ENCODE results near the gene SLC5A11. TPM values are rescaled to one million over a fixed set of nuclear protein-coding genes. Genes with fewer than 3 reads are reported as not detected.
"Not testable (repeated sequence)": the region's sequence is repeated elsewhere in the genome, so short reads cannot be mapped to it uniquely, and the experiment has no call there.

Gene SLC5A11
- total RNA-seq, 1 donor from 2014 or later: 0.63 TPM

DNA sequence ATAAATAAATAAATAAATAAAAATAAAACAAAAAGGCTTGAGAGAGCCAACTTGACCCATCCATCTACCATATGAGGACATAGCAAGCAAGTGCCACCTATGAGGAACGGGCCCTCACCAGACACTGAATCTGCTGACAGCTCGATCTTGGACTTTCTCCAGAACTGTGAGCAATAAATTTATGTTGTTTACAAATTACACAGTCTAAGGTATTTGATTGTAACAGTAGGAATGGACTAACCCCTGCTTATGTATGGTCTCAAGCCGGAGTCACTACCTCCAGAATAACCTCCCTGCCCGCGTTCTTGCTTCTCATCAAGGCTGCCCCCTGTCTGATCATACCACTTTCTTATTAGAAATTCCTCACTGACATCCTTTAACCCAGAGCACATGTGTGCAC, 9.9 kb downstream of the SLC5A11 start:
- DNase-seq (ENCODE audit: extremely low spot score, unreplicated experiment): no peak
- Mint-ChIP-seq H3K27ac (no peak overlapping the region), H3K4me3 (no peak overlapping the region), H3K9me3 (peaks cover 5% of the 10 kb centered on the region), H3K36me3 (no peaks in the 10 kb centered on the region), H3K27me3 (no peaks in the 10 kb centered on the region), H3K4me1 (ENCODE audit: unreplicated experiment) (no peaks in the 10 kb centered on the region)
- TF ChIP-seq, protein P1, sequence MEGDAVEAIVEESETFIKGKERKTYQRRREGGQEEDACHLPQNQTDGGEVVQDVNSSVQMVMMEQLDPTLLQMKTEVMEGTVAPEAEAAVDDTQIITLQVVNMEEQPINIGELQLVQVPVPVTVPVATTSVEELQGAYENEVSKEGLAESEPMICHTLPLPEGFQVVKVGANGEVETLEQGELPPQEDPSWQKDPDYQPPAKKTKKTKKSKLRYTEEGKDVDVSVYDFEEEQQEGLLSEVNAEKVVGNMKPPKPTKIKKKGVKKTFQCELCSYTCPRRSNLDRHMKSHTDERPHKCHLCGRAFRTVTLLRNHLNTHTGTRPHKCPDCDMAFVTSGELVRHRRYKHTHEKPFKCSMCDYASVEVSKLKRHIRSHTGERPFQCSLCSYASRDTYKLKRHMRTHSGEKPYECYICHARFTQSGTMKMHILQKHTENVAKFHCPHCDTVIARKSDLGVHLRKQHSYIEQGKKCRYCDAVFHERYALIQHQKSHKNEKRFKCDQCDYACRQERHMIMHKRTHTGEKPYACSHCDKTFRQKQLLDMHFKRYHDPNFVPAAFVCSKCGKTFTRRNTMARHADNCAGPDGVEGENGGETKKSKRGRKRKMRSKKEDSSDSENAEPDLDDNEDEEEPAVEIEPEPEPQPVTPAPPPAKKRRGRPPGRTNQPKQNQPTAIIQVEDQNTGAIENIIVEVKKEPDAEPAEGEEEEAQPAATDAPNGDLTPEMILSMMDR (conservative IDR thresholded peaks at IDR 0.05): no peak

DNA sequence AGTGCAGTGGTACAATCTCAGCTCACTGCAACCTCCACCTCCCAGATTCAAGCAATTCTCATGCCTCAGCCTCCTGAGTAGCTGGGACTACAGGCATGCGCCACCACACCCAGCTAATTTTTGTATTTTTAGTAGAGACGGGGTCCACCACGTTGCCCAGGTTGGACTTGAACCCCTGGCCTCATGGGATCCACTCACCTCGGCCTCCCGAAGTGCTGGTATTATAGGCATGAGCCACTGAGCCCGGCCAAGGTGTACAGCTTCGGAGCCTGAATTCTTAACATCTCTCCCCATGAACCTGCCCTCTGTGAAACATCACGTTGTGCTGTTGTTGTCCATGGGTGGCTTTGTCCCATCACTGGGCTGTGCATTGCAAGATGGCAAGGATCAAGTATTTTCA, 11.1 kb downstream of the SLC5A11 start:
- not testable (repeated sequence) for H3K36me3 Mint-ChIP-seq; H3K27ac Mint-ChIP-seq; H3K27me3 Mint-ChIP-seq; H3K4me1 Mint-ChIP-seq (ENCODE audit: unreplicated experiment); H3K4me3 Mint-ChIP-seq; DNase-seq (ENCODE audit: extremely low spot score, unreplicated experiment); H3K9me3 Mint-ChIP-seq

DNA sequence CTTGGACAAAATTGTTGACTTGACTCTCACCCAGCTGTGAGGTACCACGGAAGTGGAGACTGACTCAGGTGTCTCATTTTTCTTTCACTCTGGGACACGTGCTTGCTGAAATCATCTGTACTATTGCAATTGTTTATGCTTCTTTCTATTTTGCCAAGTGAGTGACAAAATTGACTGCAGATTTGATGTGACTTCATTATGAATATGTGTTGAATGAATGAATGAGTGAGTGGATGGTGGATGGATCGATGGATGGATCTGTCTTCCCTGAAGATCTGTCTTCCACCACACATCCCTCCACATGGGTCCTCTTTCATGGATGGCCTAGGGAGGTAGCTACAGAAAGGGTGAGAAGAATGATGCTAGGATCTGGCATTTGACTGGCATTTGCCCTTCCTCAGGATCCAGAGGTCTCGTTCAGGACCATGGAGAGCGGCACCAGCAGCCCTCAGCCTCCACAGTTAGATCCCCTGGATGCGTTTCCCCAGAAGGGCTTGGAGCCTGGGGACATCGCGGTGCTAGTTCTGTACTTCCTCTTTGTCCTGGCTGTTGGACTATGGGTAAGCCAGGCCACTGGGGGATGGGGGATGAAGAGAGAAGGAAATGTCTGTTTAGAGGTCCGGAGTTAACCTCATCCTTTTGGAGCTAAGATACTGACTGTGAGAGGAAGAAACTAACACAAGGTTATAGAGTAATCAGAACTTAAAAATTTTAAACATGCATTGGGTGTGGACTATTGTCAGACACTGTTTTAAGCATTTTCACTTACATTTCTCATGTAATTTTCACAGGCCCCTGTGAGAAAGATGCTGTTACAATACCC, 12.7 kb downstream of the SLC5A11 start:
- no peak overlapping the region for H3K27ac Mint-ChIP-seq
- no peaks in the 10 kb centered on the region for H3K27me3 Mint-ChIP-seq
- no peaks in the 10 kb centered on the region for H3K4me1 Mint-ChIP-seq (ENCODE audit: unreplicated experiment)
- no peaks in the 10 kb centered on the region for H3K36me3 Mint-ChIP-seq
- no peak overlapping the region for H3K4me3 Mint-ChIP-seq
- TF ChIP-seq, protein P1 (conservative IDR thresholded peaks at IDR 0.05): no peak
- DNase-seq (ENCODE audit: extremely low spot score, unreplicated experiment): peak; percentile 75
- peaks cover 5% of the 10 kb centered on the region for H3K9me3 Mint-ChIP-seq

DNA sequence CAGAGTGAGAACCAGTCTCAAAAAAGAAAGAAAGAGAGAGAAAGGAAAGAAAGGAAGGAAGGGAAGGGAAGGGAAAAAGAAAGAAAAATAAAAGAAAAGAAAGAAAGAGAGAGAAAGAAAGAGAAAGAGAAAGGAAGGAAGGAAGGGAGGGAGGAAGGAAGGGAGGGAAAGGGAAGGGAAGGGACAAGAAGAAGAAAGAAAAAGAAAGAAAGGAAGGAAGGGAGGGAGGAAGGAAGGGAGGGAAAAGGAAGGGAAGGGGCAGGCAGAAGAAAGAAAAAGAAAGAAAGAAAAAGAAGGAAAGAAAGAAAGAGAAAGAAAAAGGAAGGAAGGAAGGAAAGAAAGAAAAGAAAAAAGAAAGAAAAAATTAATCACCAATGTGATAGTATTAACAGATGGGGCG, 15.7 kb downstream of the SLC5A11 start:
- Mint-ChIP-seq H3K4me1 (ENCODE audit: unreplicated experiment) (no peaks in the 10 kb centered on the region), H3K27me3 (no peaks in the 10 kb centered on the region), H3K36me3 (no peaks in the 10 kb centered on the region), H3K27ac (no peak overlapping the region), H3K9me3 (peaks cover 15% of the 10 kb centered on the region), H3K4me3 (no peak overlapping the region)
- TF ChIP-seq, protein P1 (conservative IDR thresholded peaks at IDR 0.05): no peak
- no peak for DNase-seq (ENCODE audit: extremely low spot score, unreplicated experiment)

DNA sequence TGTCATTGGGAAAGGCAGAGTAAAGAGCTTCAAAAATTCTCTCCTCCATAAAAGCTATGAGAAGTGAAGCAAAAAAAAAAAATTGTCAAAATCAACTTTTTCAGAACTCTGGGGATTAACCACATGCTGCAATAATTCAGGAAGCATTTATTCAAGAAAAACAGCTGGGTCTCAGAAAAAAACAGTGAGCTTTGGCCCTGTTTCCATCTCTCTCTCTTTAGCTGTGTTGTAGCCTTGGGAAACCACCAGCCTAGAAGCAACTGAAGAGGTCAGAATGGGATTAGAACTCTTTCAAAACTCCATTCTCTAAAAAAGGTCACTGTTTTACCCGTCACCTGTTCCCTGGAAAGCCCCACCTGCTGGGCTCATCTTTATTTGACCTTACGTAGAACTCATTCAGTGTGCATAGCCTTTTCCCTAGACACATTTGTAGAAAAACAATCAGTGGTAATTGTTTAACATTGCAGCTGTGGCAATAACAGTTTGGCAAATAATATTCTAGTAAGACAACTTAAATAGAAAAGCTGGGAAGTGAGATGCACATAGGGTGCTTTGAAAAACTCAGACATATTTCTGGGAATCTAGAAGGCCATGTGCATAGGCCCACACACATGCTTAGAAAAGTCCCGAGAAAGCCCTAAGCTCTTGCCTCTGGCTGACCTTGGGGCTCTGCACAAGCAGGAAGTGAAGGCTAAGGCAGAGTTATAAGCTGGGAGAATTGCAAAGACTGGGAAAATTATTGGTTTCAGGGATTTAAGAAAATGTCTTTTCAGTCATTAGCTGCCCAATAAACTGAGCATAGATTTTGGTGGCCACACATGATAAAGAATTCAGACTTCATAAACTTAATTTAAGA, 18.0 kb downstream of the SLC5A11 start:
- H3K27me3 Mint-ChIP-seq: no peaks in the 10 kb centered on the region
- H3K36me3 Mint-ChIP-seq: no peaks in the 10 kb centered on the region
- no peak for DNase-seq (ENCODE audit: extremely low spot score, unreplicated experiment)
- no peaks in the 10 kb centered on the region for H3K4me1 Mint-ChIP-seq (ENCODE audit: unreplicated experiment)
- peaks cover 10% of the 10 kb centered on the region for H3K9me3 Mint-ChIP-seq
- H3K4me3 Mint-ChIP-seq: no peak overlapping the region
- H3K27ac Mint-ChIP-seq: no peak overlapping the region
- TF ChIP-seq, protein P1 (conservative IDR thresholded peaks at IDR 0.05): no peak

DNA sequence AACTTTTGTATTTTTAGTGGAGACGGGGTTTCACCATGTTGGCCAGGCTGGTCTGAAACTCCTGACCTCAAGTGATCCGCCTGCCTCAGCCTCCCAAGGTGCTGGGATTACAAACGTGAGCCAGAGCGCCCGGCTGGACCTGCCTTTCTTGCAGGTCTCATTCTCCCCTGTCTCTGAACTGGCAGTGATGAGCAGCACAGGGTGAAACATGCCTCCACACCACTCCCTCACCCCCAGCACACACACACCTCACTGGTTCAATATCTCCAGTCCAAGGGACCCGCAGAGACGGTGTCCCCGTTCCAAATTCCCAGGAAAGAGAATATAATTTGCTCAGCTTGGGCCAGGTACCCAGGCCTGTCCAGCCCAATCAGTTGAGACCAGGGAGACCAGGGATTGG, 23.3 kb downstream of the SLC5A11 start:
- Mint-ChIP-seq H3K9me3 (peaks cover 6% of the 10 kb centered on the region), H3K36me3 (no peaks in the 10 kb centered on the region), H3K27ac (no peak overlapping the region), H3K4me1 (ENCODE audit: unreplicated experiment) (no peaks in the 10 kb centered on the region), H3K27me3 (no peaks in the 10 kb centered on the region), H3K4me3 (no peak overlapping the region)
- TF ChIP-seq, protein P1 (conservative IDR thresholded peaks at IDR 0.05): no peak
- DNase-seq (ENCODE audit: extremely low spot score, unreplicated experiment): no peak

Data from type B pancreatic cell (in vitro differentiated cells).